MM.1S (cell line): ENCODE results near the gene TBC1D10A.

Experiments used
- DNase-seq: peaks from one replicate; pipeline ENCODE4 v3.0.0-alpha.2; 2015
- H2AFZ ChIP-seq: fragments of 300-600 bp; sonication (generic); 2 replicates; pipeline ENCODE4 v1.6.0; 2016; ENCODE audit warnings: antibody characterized with exemption, low read length
- H3F3A ChIP-seq: fragments of 300-600 bp; sonication (generic); 2 replicates; pipeline ENCODE4 v1.6.1; 2016; ENCODE audit warnings: mild to moderate bottlenecking, antibody characterized with exemption, low read length, moderate library complexity, mixed read lengths; ENCODE audit not compliant: insufficient read depth
- H3K27ac ChIP-seq: fragments of 300-600 bp; sonication (generic); 2 replicates; pipeline ENCODE4 v1.5.1; 2016; ENCODE audit warnings: mild to moderate bottlenecking, low read length
- H3K27me3 ChIP-seq: fragments of 300-600 bp; sonication (generic); replicated peaks from 2 replicates; pipeline ENCODE4 v1.6.0; 2016; ENCODE audit warnings: low read length; ENCODE audit not compliant: insufficient read depth
- H3K36me3 ChIP-seq: fragments of 300-600 bp; sonication (generic); replicated peaks from 2 replicates; pipeline ENCODE4 v1.6.1; 2016; ENCODE audit warnings: mild to moderate bottlenecking, low read length, mixed read lengths; ENCODE audit not compliant: insufficient read depth
- H3K4me1 ChIP-seq: fragments of 300-600 bp; sonication (generic); 2 replicates; pipeline ENCODE4 v1.6.1; 2016; ENCODE audit warnings: low read length, mixed read lengths
- H3K4me2 ChIP-seq: fragments of 300-600 bp; sonication (generic); 2 replicates; pipeline ENCODE4 v1.6.0; 2016; ENCODE audit warnings: low read depth, low read length
- H3K4me3 ChIP-seq: fragments of 300-600 bp; sonication (generic); 2 replicates; pipeline ENCODE4 v1.5.1; 2016; ENCODE audit warnings: low read length, mixed read lengths
- H3K79me2 ChIP-seq: fragments of 300-600 bp; sonication (generic); 2 replicates; pipeline ENCODE4 v1.6.1; 2016; ENCODE audit warnings: mixed run types, low read length, mixed read lengths
- H3K9ac ChIP-seq: fragments of 300-600 bp; sonication (generic); 2 replicates; pipeline ENCODE4 v1.6.1; 2016; ENCODE audit warnings: low read length, mixed read lengths
- H3K9me2 ChIP-seq: fragments of 300-600 bp; sonication (generic); replicated peaks from 2 replicates; pipeline ENCODE4 v1.6.1; 2016; ENCODE audit warnings: mild to moderate bottlenecking, low read length, mixed read lengths; ENCODE audit not compliant: insufficient read depth
- H3K9me3 ChIP-seq: fragments of 300-600 bp; sonication (generic); replicated peaks from 2 replicates; pipeline ENCODE4 v1.6.1; 2016; ENCODE audit warnings: mild to moderate bottlenecking, low read length, mixed read lengths; ENCODE audit not compliant: insufficient read depth
- H4K20me1 ChIP-seq: fragments of 300-600 bp; sonication (generic); 2 replicates; pipeline ENCODE4 v1.6.1; 2016; ENCODE audit warnings: mild to moderate bottlenecking, low read length, moderate library complexity, mixed read lengths; ENCODE audit not compliant: insufficient read depth
- CTCF ChIP-seq: fragments of 300-600 bp; sonication (generic); IDR thresholded peaks from 2 replicates; pipeline ENCODE4 v1.5.1; 2016; ENCODE audit warnings: antibody characterized with exemption, low read length, mixed read lengths
- EZH2 ChIP-seq: fragments of 300-600 bp; sonication (generic); optimal IDR thresholded peaks from 2 replicates; pipeline ENCODE3; 2017; ENCODE audit warnings: low read depth, mild to moderate bottlenecking, antibody characterized with exemption, low read length, mixed read lengths
- EZH2phosphoT487 ChIP-seq: fragments of 300-600 bp; sonication (generic); IDR thresholded peaks from 2 replicates; pipeline ENCODE4 v1.6.1; 2018; ENCODE audit warnings: antibody characterized with exemption, low read length

Gene TBC1D10A

GRCh38 chr22:30284172-30284571 lies 42.6 kb downstream of the TBC1D10A start:
- no peak for TF ChIP-seq CTCF
- TF ChIP-seq EZH2 = no peak
- no peak for TF ChIP-seq EZH2phosphoT487
- DNase-seq = no peak
- H3K27me3 ChIP-seq = no peaks in the 10 kb centered on the region; the same call in 1 of the 2 replicates
- no peaks in the 10 kb centered on the region for H3K9me2 ChIP-seq
- no peaks in the 10 kb centered on the region for H3K9me3 ChIP-seq
- peaks cover 8% of the 10 kb centered on the region; the same call in 1 of the 2 replicates for H3F3A ChIP-seq
- no peak overlapping the region for H3K9ac ChIP-seq
- H3K27ac ChIP-seq = no peak overlapping the region
- peaks cover 8% of the 10 kb centered on the region; the same call in 1 of the 2 replicates for H3K4me1 ChIP-seq
- H3K4me2 ChIP-seq = no peak overlapping the region
- H3K36me3 ChIP-seq = no peaks in the 10 kb centered on the region
- no peak overlapping the region for H2AFZ ChIP-seq
- no peaks in the 10 kb centered on the region for H4K20me1 ChIP-seq
- no peak overlapping the region for H3K4me3 ChIP-seq
- H3K79me2 ChIP-seq = no peaks in the 10 kb centered on the region

GRCh38 chr22:30283342-30283741 lies 43.4 kb downstream of the TBC1D10A start:
- Histone ChIP-seq H2AFZ (no peak overlapping the region), H3K4me2 (no peak overlapping the region), H4K20me1 (no peaks in the 10 kb centered on the region), H3K27me3 (no peaks in the 10 kb centered on the region; the same call in 1 of the 2 replicates), H3K9me3 (no peaks in the 10 kb centered on the region), H3F3A (peaks cover 3% of the 10 kb centered on the region; the same call in 1 of the 2 replicates), H3K27ac (no peak overlapping the region), H3K4me3 (no peak overlapping the region), H3K36me3 (no peaks in the 10 kb centered on the region), H3K9me2 (no peaks in the 10 kb centered on the region), H3K4me1 (peaks cover under 1% of the 10 kb centered on the region; the same call in 1 of the 2 replicates), H3K9ac (no peak overlapping the region), H3K79me2 (no peaks in the 10 kb centered on the region)
- DNase-seq = no peak
- TF ChIP-seq CTCF (no peak), EZH2phosphoT487 (no peak), EZH2 (no peak)

GRCh38 chr22:30282616-30283046 lies 44.1 kb downstream of the TBC1D10A start:
- H3K27ac ChIP-seq = no peak overlapping the region
- no peak for TF ChIP-seq EZH2
- TF ChIP-seq EZH2phosphoT487 = no peak
- no peak for TF ChIP-seq CTCF

More at GRCh38 chr22:30282616-30283046, 44.1 kb downstream of the TBC1D10A start:
- Histone ChIP-seq H3K4me1 (no peaks in the 10 kb centered on the region), H3K27me3 (peaks cover 5% of the 10 kb centered on the region), H3F3A (no peaks in the 10 kb centered on the region), H2AFZ (no peak overlapping the region), H3K4me3 (no peak overlapping the region), H3K36me3 (no peaks in the 10 kb centered on the region), H3K9me2 (no peaks in the 10 kb centered on the region), H4K20me1 (no peaks in the 10 kb centered on the region), H3K9me3 (no peaks in the 10 kb centered on the region), H3K9ac (no peak overlapping the region), H3K79me2 (no peaks in the 10 kb centered on the region), H3K4me2 (no peak overlapping the region)
- no peak for DNase-seq
